DMS53 treated with DMSO at 0.1 percent for 48 hours (cell line): ENCODE data around the gene PKP3.

Experiments
- DNase-seq: peaks from one replicate; lab custom pipeline; 2025; ENCODE audit not compliant: unreplicated experiment; lab: John Stamatoyannopoulos, UW

PKP3 gene

GRCh38 chr11:444396-445144 is 50.6 kb downstream of the PKP3 start:
- DNase-seq, result peak; percentile 98

DNA sequence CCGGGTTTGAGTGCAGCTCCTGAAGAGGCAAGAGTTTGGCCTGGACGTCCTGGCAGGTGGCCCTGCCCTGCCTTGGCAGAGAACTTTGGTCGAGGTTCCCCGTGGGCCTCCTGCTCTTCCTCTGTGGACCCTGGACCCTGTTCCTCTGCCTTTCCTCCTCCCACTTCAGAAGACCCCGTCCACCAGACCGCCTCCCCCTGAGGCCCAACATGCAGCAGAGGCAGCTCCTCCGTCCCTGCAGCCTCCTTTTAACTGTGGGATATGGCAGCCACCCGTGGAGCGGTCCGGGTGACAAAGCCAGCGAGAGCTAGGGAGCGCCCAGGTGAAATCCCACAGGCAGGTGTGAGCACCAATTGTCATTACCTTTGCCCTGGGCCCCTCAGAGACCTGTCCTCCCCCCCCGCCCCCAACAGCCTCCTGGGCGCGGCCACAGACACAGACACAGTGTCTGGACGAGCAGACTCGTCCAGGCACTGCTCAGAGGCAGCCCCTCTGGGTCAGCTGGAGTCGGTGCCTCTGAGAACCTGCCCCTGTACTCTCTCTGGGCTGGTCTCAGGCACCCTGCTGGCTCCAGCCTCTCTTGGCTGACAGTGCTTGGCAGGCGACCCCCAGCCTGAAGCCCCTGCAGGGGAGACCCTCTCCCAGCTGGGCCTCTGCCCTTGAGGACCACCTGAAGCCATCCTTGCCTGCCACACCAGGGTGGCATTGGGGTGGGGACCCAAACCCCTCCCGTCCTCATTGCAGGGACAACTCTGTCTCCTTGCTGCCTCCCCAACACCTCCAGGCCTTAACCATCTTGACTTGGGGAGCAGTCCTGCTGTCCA is 52.0 kb downstream of the PKP3 start:
- DNase-seq, result no peak

DNA sequence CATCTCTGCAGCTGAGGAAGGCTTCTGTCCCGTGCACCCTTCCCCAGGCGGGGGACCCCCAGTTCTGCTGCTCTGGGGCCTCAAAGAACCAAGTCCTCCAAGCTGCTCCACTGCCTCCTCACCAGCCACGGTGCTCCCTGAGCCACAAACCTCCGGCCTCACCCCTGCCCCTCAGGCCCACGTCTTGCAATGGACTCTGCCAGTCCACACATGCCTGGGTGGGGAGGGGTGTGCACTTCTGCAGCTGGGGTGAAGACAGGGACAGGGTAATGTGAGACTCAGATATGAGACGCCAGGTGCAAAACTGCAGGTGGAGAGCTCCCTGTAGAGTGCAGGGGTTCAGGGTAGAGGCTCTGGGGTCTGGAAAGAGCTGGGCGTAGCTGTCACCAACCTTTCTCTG is 52.9 kb downstream of the PKP3 start:
- DNase-seq, result peak; percentile 48

DNA sequence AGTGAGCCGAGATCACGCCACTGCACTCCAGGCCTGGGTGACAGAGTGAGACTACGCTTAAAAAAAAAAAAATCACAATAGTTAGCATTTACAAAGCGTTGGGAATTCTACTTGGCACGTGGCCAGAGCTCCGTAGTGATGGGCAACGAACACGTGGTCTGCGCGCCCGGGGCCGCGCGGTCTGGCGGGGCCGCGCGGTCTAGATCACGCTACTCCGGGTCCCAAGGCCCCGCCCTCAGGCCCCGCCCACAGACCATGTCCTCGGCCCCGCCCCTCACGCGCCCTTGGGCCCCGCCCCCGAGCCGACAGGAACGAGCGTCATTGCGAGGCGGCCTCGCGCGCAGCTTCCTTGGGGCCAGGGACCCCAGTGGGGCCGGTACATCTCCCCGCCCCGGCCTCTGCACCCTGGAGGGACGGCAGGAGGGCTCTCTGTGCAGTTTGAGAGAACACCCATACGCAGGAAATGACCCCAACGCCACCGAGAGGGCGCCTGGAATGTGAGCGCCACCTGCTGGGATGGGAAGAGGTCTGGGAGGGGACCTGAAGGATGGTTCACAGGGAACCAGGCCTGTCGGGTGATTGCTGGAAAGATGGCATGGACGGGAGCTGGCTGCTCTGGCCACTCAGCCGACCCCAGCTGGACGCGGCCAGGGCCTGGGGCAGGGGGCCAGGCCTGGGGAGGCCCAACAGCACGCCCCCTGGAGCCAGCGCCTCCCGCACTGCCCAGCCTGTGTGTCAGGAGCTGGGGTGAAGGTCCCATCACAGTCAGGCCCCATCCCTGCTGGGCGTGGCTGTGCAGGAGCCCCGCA is 54.1 kb downstream of the PKP3 start:
- DNase-seq, result peak; percentile 99

GRCh38 chr11:449889-450808 is 56.1 kb downstream of the PKP3 start, which contains the start of gene PTDSS2:
PTDSS2 (plus strand) TSS chr11:450279; CDS start chr11:450456, 177 bp downstream.
- DNase-seq, result peak; percentile 92

- DNase-seq, result peak; percentile 68
Measured at GRCh38 chr11:450809-451451, 56.9 kb downstream of the PKP3 start.

DNA sequence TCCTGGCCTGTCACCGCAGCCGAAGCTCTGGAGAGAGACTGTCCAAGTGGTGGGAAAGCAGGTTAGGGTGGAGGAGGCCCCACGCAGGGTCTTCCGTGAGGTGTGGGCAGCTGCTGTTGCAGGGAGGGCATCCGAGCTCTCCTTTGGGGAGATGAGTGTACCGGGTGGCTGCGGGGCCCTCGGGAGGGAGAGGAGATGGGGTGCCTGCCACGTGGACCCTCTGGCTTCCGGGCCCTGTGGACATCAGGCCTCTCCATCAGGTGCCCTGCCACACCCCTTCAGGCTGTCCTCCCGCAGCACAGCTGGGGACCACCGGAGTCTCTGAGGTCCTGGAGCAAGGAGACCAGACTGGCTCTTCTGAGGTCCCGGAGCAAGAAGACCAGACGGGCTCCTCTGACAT is 57.7 kb downstream of the PKP3 start:
- DNase-seq, result no peak

GRCh38 chr11:452203-452744 is 58.3 kb downstream of the PKP3 start:
- no peak for DNase-seq

- no peak for DNase-seq
Measured at GRCh38 chr11:452916-453527, 59.0 kb downstream of the PKP3 start.

DNA sequence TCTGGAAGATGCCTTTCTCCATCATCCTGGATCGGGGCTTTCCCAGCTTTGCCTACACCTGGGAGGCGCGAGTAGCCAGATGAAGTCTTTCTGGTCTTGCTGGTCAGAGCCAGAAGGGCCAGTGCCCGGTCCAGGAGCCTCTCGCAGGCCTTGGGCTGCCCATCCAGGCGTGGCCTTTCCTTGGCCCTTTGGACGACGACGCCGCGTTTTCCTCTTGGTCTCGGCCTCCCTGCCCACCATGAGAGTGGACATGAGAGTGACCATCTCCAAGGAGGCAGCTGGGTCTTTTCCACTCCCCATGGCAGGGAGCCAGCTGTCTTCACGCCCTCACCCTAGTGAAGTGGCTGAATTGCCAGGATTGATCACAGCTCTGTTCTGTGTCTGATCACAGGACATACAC is 59.6 kb downstream of the PKP3 start:
- no peak for DNase-seq

DNA sequence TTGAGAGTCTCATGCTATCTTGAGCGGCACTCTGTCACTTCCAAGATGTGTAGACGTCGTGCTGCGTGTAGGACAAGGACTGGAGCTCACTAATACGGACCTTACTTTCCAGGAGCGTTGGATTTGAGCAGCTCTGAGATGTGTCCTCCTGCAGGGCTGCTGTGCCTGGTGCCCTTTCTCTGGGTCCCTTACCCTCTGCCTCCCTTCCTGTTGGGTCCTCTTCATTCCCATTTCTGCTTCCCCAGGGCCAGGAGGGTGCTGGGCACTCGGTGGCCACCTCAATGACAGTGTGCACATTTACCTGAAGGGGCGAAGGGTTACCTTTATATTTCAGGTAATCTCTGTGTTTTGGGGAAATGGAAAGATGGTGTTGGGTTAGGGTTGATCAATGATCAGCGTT is 60.0 kb downstream of the PKP3 start:
- no peak for DNase-seq
